22Rv1 (cell line): ENCODE results near the gene KDM4B.

Source experiments
- ZFX ChIP-seq: fragments of 450-650 bp; IDR thresholded peaks from 2 replicates; pipeline ENCODE4 v1.6.1; 2017; ENCODE audit warnings: antibody characterized with exemption, borderline replicate concordance
- TF ChIP-seq, protein P1 (sequence below): fragments of 450-650 bp; IDR thresholded peaks from 2 replicates; pipeline ENCODE4 v1.5.1; 2017; ENCODE audit warnings: mild to moderate bottlenecking

DNA sequence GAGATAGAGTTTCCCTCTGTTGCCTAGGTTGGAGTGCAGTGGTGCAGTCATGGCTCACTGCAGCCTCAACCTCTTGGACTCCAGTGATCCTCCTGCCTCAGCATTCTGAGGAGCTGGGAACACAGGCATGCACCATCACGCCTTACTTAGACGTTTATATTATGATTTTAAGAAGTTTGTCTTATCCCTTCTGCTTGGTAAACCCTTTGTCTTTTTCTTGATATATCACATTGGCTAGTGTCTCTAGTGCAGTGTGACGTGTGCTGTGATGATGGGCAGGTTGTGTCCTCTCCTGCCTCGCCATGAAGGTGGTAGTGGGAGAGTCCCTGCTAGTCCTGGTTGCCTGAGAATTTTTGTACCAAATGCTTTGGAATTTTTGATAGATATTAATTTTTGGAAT, 93.9 kb downstream of the KDM4B start:
- TF ChIP-seq, protein P1, sequence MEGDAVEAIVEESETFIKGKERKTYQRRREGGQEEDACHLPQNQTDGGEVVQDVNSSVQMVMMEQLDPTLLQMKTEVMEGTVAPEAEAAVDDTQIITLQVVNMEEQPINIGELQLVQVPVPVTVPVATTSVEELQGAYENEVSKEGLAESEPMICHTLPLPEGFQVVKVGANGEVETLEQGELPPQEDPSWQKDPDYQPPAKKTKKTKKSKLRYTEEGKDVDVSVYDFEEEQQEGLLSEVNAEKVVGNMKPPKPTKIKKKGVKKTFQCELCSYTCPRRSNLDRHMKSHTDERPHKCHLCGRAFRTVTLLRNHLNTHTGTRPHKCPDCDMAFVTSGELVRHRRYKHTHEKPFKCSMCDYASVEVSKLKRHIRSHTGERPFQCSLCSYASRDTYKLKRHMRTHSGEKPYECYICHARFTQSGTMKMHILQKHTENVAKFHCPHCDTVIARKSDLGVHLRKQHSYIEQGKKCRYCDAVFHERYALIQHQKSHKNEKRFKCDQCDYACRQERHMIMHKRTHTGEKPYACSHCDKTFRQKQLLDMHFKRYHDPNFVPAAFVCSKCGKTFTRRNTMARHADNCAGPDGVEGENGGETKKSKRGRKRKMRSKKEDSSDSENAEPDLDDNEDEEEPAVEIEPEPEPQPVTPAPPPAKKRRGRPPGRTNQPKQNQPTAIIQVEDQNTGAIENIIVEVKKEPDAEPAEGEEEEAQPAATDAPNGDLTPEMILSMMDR, result no peak
- TF ChIP-seq ZFX, result no peak
